ENCODE results near the gene CAMSAP1. TPM values are rescaled to one million over a fixed set of nuclear protein-coding genes. Genes with fewer than 3 reads are reported as not detected.

CAMSAP1 gene
- total and polyA plus RNA-seq, 9 of the 15 experiments (the other 6 are each of a cell fraction or from before 2014, with no cell fraction given), result 1.5 to 28.8 (median 14.3) TPM

GRCh38 chr9:135760465-135760864, 146.9 kb downstream of the CAMSAP1 start:
- intact Hi-C loops (cut with micrococcal nuclease) (no loop called here), in situ Hi-C loops (cut with MboI) (no loop called here)
- Histone ChIP-seq H2AFZ (ENCODE audit: low read depth, low read length) (no peak overlapping the region), H3K9me1 (ENCODE audit: control insufficient read depth, insufficient read depth, low read length) (no peaks in the 10 kb centered on the region), H3K27ac (ENCODE audit: extremely low read depth, low read depth, low read length) (no peak overlapping the region), H4K20me1 (replicated peaks; ENCODE audit: control insufficient read depth, insufficient read depth, low read length) (peaks cover 5% of the 10 kb centered on the region; the same call in 1 of the 2 replicates), H3K9me3 (replicated peaks; ENCODE audit: control insufficient read depth, insufficient read depth, low read depth, low read length) (no peaks in the 10 kb centered on the region), H3K4me3 (no peak overlapping the region), H3K27me3 (ENCODE audit: control insufficient read depth in 2 of 2, insufficient read depth in 2 of 2, low read length in 2 of 2) (peaks cover 5 to 67% of the 10 kb centered on the region in 2 experiments; a peak in 4 of 5 replicates), H3K4me2 (ENCODE audit: insufficient read depth, low read length) (no peak overlapping the region), H3K79me2 (ENCODE audit: control insufficient read depth, insufficient read depth, low read length) (no peaks in the 10 kb centered on the region), H3K36me3 (ENCODE audit: control insufficient read depth, insufficient read depth, low read length) (no peaks in the 10 kb centered on the region), H3K9ac (ENCODE audit: insufficient read depth in 1 of 2, low read depth in 2 of 2, low read length in 2 of 2) (no peak overlapping the region), H3K4me1 (replicated peaks in 1 of 2; ENCODE audit: control insufficient read depth in 2 of 2, insufficient read depth in 2 of 2, low read length in 2 of 2) (peaks cover 0 to 26% of the 10 kb centered on the region in 2 experiments; a peak in 1 of 5 replicates)
- ATAC-seq, result peak; percentile 41
- WGBS (ENCODE audit: insufficient coverage, low coverage, missing lambda C conversion rate), result 10% methylated on average over 12 of the region's 12 CpGs
- no TSS peak for BruUV-seq (replicated peaks)
- ChIA-PET CTCF (ENCODE audit: low intra/inter-chr PET ratio) (no interaction called here), POLR2A (interaction anchor here (0.6 kb wide), 1 partner anchor 10 kb away, joined by 3 read pairs; no protein-coding TSS in a partner anchor)
- no peak for FAIRE-seq
- TF ChIP-seq BDP1 (IDR thresholded peaks at IDR 0.05; ENCODE audit: insufficient read depth, insufficient read length) (no peak), HMGXB4 (CRISPR knock-in tag; IDR thresholded peaks at IDR 0.05) (no peak), ELF4 (CRISPR knock-in tag; IDR thresholded peaks at IDR 0.05) (no peak), SP2 (IDR thresholded peaks at IDR 0.05; ENCODE audit: extremely low read depth, low read depth, low read length, poor library complexity, severe bottlenecking) (no peak), CCNT2 (IDR thresholded peaks at IDR 0.05; ENCODE audit: borderline replicate concordance, extremely low read depth, insufficient read length, low read depth, low read length) (no peak), CGGBP1 (CRISPR knock-in tag; IDR thresholded peaks at IDR 0.05) (no peak), ZKSCAN1 (IDR thresholded peaks at IDR 0.05; ENCODE audit: low read depth, low read length) (no peak), NR2C2 (CRISPR knock-in tag; IDR thresholded peaks at IDR 0.05) (no peak), NR2C2 (tag; IDR thresholded peaks at IDR 0.05) (no peak), EWSR1 (IDR thresholded peaks at IDR 0.05; ENCODE audit: borderline replicate concordance, low read depth, partially characterized antibody) (no peak), TGIF2 (CRISPR knock-in tag; IDR thresholded peaks at IDR 0.05) (no peak), KDM5B (IDR thresholded peaks at IDR 0.05; ENCODE audit: insufficient replicate concordance, low read depth, low read length) (no peak), STAG1 (CRISPR knock-in tag; IDR thresholded peaks at IDR 0.05; ENCODE audit: borderline replicate concordance) (no peak), HMG20B (CRISPR knock-in tag; IDR thresholded peaks at IDR 0.05) (no peak), HDAC2 (IDR thresholded peaks at IDR 0.05) (no peak), MEIS2 (IDR thresholded peaks at IDR 0.05; ENCODE audit: partially characterized antibody) (no peak)
- TF ChIP-seq, protein P1, sequence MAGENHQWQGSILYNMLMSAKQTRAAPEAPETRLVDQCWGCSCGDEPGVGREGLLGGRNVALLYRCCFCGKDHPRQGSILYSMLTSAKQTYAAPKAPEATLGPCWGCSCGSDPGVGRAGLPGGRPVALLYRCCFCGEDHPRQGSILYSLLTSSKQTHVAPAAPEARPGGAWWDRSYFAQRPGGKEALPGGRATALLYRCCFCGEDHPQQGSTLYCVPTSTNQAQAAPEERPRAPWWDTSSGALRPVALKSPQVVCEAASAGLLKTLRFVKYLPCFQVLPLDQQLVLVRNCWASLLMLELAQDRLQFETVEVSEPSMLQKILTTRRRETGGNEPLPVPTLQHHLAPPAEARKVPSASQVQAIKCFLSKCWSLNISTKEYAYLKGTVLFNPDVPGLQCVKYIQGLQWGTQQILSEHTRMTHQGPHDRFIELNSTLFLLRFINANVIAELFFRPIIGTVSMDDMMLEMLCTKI (IDR thresholded peaks at IDR 0.05; ENCODE audit: partially characterized antibody), result no peak
- TF ChIP-seq, protein P2, sequence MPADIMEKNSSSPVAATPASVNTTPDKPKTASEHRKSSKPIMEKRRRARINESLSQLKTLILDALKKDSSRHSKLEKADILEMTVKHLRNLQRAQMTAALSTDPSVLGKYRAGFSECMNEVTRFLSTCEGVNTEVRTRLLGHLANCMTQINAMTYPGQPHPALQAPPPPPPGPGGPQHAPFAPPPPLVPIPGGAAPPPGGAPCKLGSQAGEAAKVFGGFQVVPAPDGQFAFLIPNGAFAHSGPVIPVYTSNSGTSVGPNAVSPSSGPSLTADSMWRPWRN (IDR thresholded peaks at IDR 0.05; ENCODE audit: low read depth), result no peak
- DNase-seq (ENCODE audit: extremely low read depth in 1 of 4, low spot score in 3 of 4), result no peak
